Right ventricle myocardium inferior (tissue), 1 donor: ENCODE results near the gene SYNE1. TPM values are rescaled to one million over a fixed set of nuclear protein-coding genes. Genes with fewer than 3 reads are reported as not detected.

Experiments
- ATAC-seq: fragments of 200-7000 bp; cut with Tn5 transposase; one replicate; pipeline ENCODE4 v1.9.1; 2020; ENCODE audit warnings: mild to moderate bottlenecking, moderate library complexity
- DNase-seq: peaks from one replicate; pipeline ENCODE4 v3.0.0; 2021; ENCODE audit errors: missing footprints
- intact Hi-C: fragments of 100-400 bp; cut with DNase I; formaldehyde crosslinking; loops from one replicate; pipeline ENCODE4 v1.11.0; 2022
- total RNA-seq: library from RNA; stranded (reverse); fragmentation: NEBNext Ultra II Directional; extraction: Animal tissue kit (Norgen Biotek cat#: 25700); gene quantifications from one replicate; pipeline ENCODE4 v1.2.1, GENCODE V29; 2021
- donor health status: DM: no; HTN: yes; CAD: no; lungs with severe emphysema.

Gene SYNE1
- total RNA-seq, 1 donor from 2014 or later: 84.2 TPM

GRCh38 chr6:152402791-152403190 is 234.4 kb downstream of the SYNE1 start:
- intact Hi-C loops: no loop called here
- ATAC-seq (no peak), DNase-seq (no peak)

DNA sequence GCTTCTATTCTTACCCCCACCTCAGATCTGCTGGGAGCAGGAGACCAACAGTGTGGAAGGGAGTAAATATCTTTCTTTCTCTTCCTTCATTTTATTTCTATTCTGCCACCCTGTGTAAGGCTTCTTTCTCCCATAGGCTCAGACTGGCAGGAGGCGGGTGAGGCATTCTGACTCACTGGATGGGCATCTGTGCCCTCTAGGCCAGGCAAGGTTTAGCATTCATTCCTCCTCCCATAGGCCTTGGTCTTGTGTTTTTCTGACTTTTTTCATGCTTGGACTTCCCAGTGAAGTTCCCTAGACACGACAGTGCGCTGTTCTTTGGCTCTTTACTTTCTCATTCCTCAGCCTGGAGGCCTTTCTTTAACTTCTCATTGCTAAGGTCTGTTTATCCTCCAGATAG is 235.2 kb downstream of the SYNE1 start:
- ATAC-seq (no peak), DNase-seq (no peak)
- intact Hi-C loops: no loop called here

DNA sequence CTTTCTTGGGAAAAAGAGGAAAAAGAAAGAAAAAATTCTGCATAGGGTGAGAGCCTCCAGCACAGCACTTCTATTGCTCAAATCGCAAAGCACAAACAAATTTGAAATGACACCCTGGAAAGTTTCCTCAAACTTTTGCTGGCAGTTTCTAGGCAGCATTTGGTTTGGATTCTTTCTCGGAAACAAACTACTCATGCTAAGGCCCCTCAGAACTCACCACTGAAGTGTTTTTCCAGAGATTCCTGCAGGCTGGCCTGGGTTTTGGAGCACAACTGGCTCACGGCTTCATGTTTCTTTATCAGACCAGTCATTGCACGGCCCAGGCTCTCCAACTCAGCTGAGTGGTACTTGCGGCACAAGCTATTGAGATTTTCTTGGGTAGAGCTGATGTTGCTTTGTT is 237.8 kb downstream of the SYNE1 start:
- ATAC-seq (peak; percentile 52), DNase-seq (no peak)
- intact Hi-C loops: no loop called here

DNA sequence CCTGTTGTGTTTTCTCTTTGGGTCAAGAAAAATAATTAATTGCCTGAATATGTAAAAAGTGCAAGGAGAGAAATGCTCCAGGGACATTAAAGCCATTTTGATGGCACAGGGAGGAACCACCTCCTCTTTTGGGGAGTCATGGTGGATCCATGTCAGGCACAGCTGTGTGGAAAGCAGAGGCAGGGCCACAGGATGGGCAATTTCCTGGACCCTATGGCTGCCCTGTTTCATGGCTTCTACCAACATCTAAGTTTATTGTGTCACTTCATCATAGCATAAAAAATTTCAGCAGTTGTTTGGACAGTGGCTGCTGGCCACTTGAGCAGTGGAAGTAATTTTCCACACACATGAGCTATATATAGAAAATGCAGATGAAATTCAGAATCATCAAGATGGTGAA is 238.2 kb downstream of the SYNE1 start:
- ATAC-seq (no peak), DNase-seq (no peak)
- intact Hi-C loops: no loop called here

DNA sequence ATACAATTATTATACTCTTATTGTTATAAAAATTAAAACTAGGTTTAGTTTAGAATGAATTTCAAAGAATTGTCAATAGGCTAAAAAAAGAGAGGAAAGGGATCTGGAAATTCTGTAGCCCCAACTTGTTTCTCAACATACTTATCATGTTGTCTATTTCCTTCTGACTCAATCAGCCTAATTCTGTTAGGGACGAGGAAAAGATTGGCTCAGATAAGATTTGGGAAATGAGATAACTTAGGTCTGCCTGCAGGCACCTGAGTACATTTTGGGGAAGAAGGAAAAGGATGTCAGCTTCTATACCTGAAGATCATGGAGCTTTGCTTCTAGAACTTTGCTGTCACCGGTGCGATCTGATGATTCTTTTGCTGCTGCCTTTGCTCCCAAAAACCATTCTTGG is 238.8 kb downstream of the SYNE1 start:
- ATAC-seq: no peak
- intact Hi-C loops: no loop called here

GRCh38 chr6:152394303-152394702 is 242.9 kb downstream of the SYNE1 start:
- DNase-seq (no peak), ATAC-seq (no peak)
- intact Hi-C loops: no loop called here

More for the DNA sequence above, 238.8 kb downstream of the SYNE1 start:
- DNase-seq: no peak

DNA sequence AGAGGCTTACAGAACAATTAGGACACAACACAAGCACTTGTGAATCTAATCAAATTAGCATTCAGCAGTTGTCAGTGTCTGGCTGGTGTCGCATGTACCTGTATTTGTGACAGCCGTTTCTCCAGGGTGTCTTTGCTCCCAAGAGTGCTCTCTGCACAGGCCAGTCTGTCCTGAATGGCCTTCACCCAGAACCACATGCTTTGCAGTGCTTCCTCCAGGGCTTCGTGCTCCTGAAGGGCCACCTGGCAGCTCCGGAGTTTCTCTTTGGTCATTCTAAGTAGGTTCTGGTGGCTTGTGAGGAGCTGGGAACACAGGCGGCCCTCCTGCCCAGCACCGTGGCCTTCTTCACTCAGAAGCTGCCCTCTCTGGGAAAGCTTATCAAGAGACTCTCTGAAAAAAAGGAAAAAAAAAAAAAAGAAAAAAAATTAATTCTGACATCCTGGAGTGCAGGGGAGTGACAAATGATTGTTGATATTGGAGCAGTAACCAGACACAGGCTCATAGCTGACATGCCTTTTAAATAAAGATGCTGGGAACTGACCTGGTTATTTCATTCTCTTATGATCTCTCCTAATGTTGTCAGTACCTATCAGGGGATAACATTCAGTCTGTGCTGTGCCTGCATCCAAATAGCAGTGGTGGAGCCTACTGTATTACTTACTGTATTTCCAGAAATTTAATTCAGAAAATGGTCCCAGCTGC is 245.8 kb downstream of the SYNE1 start:
- ATAC-seq (no peak), DNase-seq (no peak)
- intact Hi-C loops: no loop called here

- no peak for ATAC-seq
These were observed 250.1 kb downstream of the SYNE1 start for GRCh38 chr6:152387091-152387490.

DNA sequence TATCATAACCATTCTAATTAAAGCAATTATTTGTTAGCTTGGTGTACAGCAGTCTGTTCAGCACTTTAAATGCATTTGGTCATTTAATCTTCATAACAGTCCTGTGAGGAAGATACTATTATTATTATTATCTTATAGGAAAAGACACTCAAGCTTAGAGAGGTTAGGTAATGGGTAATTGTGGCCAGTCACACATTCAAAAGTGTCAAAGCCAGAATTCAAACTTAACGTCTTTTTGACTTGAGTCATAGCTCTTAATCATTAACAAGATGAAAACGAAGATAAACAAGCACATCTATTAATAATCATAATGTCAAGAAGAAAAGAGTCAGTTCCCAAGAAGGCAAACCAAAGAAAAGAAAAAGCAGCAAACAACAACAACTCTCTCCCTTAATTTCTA is 251.0 kb downstream of the SYNE1 start:
- intact Hi-C loops: no loop called here
- DNase-seq: no peak

More at GRCh38 chr6:152387091-152387490, 250.1 kb downstream of the SYNE1 start:
- intact Hi-C loops: no loop called here
- DNase-seq: no peak

GRCh38 chr6:152380993-152381898 is 255.9 kb downstream of the SYNE1 start:
- DNase-seq (peak; percentile 83), ATAC-seq (peak; percentile 95)
- intact Hi-C loops: no loop called here

More for the DNA sequence above, 251.0 kb downstream of the SYNE1 start:
- ATAC-seq: no peak

- DNase-seq: no peak
- intact Hi-C loops: no loop called here
- peak; percentile 79 for ATAC-seq
These were observed 256.8 kb downstream of the SYNE1 start for GRCh38 chr6:152380351-152380767.

GRCh38 chr6:152379423-152379822 is 257.7 kb downstream of the SYNE1 start:
- DNase-seq: no peak
- intact Hi-C loops: no loop called here
- no peak for ATAC-seq

GRCh38 chr6:152378169-152378568 is 259.0 kb downstream of the SYNE1 start:
- intact Hi-C loops: no loop called here
- ATAC-seq (no peak), DNase-seq (no peak)

GRCh38 chr6:152375197-152375596 is 262.0 kb downstream of the SYNE1 start:
- ATAC-seq (no peak), DNase-seq (no peak)
- intact Hi-C loops: no loop called here

- ATAC-seq (no peak), DNase-seq (no peak)
- intact Hi-C loops: no loop called here
These were observed 264.2 kb downstream of the SYNE1 start for GRCh38 chr6:152372945-152373344.

DNA sequence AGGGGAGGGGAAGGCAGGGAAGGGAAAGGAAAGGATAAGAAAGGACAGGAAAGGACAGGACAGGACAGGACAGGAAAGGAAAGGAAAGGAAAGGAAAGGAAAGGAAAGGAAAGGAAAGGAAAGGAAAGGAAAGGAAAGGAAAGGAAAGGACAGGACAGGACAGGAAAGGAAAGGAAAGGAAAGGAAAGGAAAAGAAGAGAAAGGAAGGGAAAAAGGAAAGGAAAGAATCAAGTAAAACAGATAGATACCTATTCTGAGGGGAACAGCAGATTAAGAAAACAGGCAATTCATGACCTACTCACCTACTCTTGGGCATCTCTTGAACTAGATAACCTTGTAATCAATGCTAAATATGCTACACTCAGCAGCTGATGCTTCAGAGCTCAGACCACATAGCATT is 265.4 kb downstream of the SYNE1 start:
- ATAC-seq (no peak), DNase-seq (no peak)
- intact Hi-C loops: no loop called here

DNA sequence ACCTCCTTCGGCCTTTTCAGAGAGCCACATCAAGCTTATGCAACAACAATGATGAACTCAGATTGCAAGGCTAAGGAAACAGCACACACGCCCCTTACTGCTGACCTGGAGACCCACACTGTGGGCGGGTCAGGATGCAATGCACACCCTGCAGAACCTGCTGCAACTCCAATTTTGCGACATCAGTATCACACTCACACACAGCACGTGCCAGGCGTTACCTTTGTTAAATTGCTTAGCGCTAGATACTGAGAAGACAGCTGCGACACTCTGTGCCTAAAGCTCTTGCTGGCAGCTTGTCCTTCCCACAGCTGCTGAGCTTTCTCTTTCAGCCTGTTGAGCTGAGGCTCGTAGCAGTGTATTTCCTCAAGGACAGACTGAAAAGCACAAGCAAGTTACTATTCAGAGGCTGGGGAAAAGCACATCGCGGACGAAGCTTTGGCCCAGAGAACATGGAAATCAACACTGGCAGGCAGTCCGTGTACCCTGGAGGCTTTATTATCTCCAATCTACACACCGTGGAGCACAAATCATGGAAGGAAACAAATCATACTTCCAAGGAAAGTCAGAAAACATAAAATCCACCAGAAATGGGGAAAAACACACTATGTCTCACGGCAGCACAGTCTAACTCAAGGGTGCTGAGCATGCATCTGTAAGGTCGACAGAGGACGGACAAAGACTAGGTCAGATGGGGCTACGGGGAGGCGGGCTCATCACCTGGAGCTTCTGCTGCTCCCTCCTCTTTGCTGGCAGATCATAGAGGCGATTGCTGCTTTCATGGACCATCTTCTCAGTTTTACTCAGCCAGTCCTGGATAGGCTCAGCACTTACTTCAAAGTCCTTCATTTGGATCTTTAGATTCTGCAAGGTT is 268.2 kb downstream of the SYNE1 start:
- peak; percentile 62 for DNase-seq

DNA sequence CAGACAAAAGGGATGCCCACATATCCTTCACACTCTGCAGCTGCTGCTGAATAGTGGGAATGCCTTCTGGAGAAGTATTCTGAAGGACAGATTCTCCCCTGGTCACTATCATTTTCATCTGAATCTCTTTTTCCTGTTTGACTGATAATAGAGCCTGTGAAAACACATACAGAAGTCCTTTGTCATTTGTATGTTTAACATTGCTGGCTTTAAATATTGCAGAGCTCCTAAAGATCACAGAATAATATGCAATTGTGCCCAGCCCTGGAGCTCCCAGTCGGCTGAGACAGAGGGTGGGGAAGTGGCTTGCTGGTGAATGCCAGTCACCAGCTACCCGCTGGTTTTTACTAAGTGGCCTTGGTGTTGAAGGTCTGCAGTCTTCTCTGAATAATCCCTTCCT is 272.3 kb downstream of the SYNE1 start:
- intact Hi-C loops: no loop called here
- DNase-seq (no peak), ATAC-seq (no peak)

More for the DNA sequence above, 268.2 kb downstream of the SYNE1 start:
- peak; percentile 91 for ATAC-seq
- intact Hi-C loops: no loop called here

DNA sequence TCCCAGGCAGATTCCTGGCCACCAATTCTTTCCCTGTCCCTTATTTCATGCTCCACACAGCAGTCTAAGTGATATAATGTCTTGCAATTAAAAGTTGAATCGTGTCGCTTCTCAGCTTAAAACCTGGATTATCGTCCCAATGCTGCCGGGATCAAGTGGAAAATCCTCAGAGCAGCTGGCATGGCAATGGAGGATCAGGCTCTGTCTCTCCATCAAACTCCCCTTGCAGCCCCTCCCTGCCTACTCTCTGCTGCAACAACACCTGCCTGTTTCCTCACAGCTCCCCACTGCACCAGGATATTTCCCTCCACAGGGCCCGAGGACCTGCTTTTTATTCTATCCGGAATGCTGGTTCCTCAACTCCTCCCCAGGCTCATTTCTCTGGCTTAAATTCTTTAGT is 277.1 kb downstream of the SYNE1 start:
- DNase-seq (no peak), ATAC-seq (no peak)

More for the DNA sequence above, 277.1 kb downstream of the SYNE1 start:
- intact Hi-C loops: no loop called here
